OCI-LY7 (cell line): Measurements from ENCODE around the gene DIP2C. TPM values are rescaled to one million over a fixed set of nuclear protein-coding genes. Genes with fewer than 3 reads are reported as not detected.

Experiments
- BruUV-seq: library from RNA; stranded (reverse); fragments of 400-500 nt; replicated peaks from 2 replicates; lab custom pipeline; 2021; lab: Mats Ljungman, UMichigan
- CTCF ChIA-PET: fragments of 300-600 bp; sonication (Branson Sonifier 250); formaldehyde crosslinking; loops from one replicate; lab custom pipeline; 2022; ENCODE audit warnings: antibody characterized with exemption; ENCODE audit not compliant: unreplicated experiment; lab: Charles Lee
- POLR2A ChIA-PET: fragments of 300-600 bp; sonication (Branson Sonifier 250); formaldehyde crosslinking; loops from one replicate; lab custom pipeline; 2022; ENCODE audit warnings: antibody characterized with exemption; lab: Charles Lee
- DNase-seq: peaks from one replicate; pipeline ENCODE4 v3.0.0-alpha.2; 2015; ENCODE audit warnings: low spot score
- H2AFZ ChIP-seq: fragments of 200-600 bp; sonication (generic), shearing (Covaris generic); 2 replicates; pipeline ENCODE4 v1.6.1; 2014; ENCODE audit warnings: mild to moderate bottlenecking, antibody characterized with exemption, low read length, moderate library complexity
- H3K27ac ChIP-seq: fragments of 200-600 bp; sonication (generic); 2 replicates; pipeline ENCODE4 v1.5.1; 2014; ENCODE audit warnings: mixed run types, low read depth, mild to moderate bottlenecking, moderate library complexity, low read length, inconsistent platforms; ENCODE audit not compliant: poor library complexity, severe bottlenecking
- H3K36me3 ChIP-seq: fragments of 200-600 bp; sonication (generic); 2 replicates; pipeline ENCODE4 v1.6.1; 2014; ENCODE audit warnings: mild to moderate bottlenecking, antibody characterized with exemption, low read length, moderate library complexity, mixed read lengths; ENCODE audit not compliant: insufficient read depth
- H3K4me1 ChIP-seq: fragments of 200-600 bp; sonication (generic); 2 replicates; pipeline ENCODE4 v1.5.1; 2014; ENCODE audit warnings: mild to moderate bottlenecking, low read length; ENCODE audit not compliant: insufficient read depth, poor library complexity, severe bottlenecking
- H3K4me2 ChIP-seq: fragments of 200-600 bp; sonication (generic); 2 replicates; pipeline ENCODE4 v1.6.1; 2014; ENCODE audit warnings: mild to moderate bottlenecking, low read length
- H3K4me3 ChIP-seq: fragments of 200-600 bp; sonication (generic); 2 replicates; pipeline ENCODE4 v1.5.1; 2014; ENCODE audit warnings: mild to moderate bottlenecking, low read depth, low read length; ENCODE audit not compliant: poor library complexity, severe bottlenecking
- H3K79me2 ChIP-seq: fragments of 200-600 bp; sonication (generic); 2 replicates; pipeline ENCODE4 v1.6.1; 2016; ENCODE audit warnings: low read depth, mild to moderate bottlenecking, low read length, moderate library complexity, mixed read lengths; ENCODE audit not compliant: insufficient read depth
- H3K9me2 ChIP-seq: fragments of 200-600 bp; sonication (generic); 2 replicates; pipeline ENCODE4 v1.6.1; 2016; ENCODE audit warnings: mild to moderate bottlenecking, low read length, mixed read lengths; ENCODE audit not compliant: insufficient read depth
- H3K9me3 ChIP-seq: fragments of 200-600 bp; sonication (generic); 2 replicates; pipeline ENCODE4 v1.6.1; 2014; ENCODE audit warnings: mild to moderate bottlenecking, mixed run types, low read length, mixed read lengths
- H4K20me1 ChIP-seq: fragments of 200-600 bp; sonication (generic); 2 replicates; pipeline ENCODE4 v1.6.1; 2014; ENCODE audit warnings: mild to moderate bottlenecking, antibody characterized with exemption, low read length, moderate library complexity, mixed read lengths; ENCODE audit not compliant: insufficient read depth
- EZH2phosphoT487 ChIP-seq: fragments of 200-600 bp; sonication (generic); IDR thresholded peaks from 2 replicates; pipeline ENCODE4 v1.6.1; 2018; ENCODE audit warnings: low read depth, borderline replicate concordance, mild to moderate bottlenecking, mixed run types, antibody characterized with exemption, low read length, moderate library complexity, mixed read lengths
- intact Hi-C: fragments of 100-400 bp; cut with micrococcal nuclease; formaldehyde crosslinking; loops from one replicate; pipeline ENCODE4 v1.10.0; 2022; ENCODE audit not compliant: unreplicated experiment
- total RNA-seq, 2 experiments: library from RNA; depleted of rRNA in 1 of 2; stranded (reverse); fragments of >200 nt in 1 of 2; shearing (Covaris generic) in 1 of 2; gene quantifications; 2 replicates each; pipeline ENCODE4 v1.2.3, GENCODE V29; 2014 to 2022
- TF ChIP-seq, protein P1 (sequence below): fragments of 200-600 bp; sonication (generic); conservative IDR thresholded peaks from 2 replicates; pipeline ENCODE4 v1.5.1; 2014; ENCODE audit warnings: mild to moderate bottlenecking, antibody characterized with exemption, low read length, moderate library complexity, mixed read lengths

The DIP2C gene
- total RNA-seq, 2 experiments from 2014 or later = 10.9 to 29.5 TPM

GRCh38 chr10:361203-362081, 328.0 kb downstream of the DIP2C start:
- peaks cover 89% of the 10 kb centered on the region for H3K36me3 ChIP-seq
- POLR2A ChIA-PET = interaction anchor here (0.7 kb wide), 1 partner anchor 9 kb away, joined by 3 read pairs; no protein-coding TSS in a partner anchor
- BruUV-seq = no TSS peak

DNA sequence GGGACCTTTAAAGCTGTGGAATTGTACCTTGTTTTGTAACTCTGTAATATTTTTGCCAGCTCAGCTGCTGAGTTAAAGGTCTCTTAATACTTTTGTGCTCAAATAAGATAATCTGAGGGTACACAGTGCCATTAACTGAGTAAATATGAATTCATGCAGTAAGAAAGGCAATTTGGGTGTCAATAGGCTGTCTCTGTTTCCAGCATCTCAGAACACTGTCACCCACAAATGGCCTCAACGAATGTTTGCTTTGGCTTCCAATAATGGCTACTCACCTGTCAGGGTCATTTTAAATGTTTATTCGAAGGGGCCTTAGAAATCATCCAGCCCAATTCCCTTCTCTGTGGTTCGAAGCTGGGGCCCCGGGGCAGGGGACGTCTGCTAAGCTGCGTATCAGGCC, 328.8 kb downstream of the DIP2C start:
- Histone ChIP-seq H3K4me2 (no peak overlapping the region), H3K9me2 (no peaks in the 10 kb centered on the region), H3K36me3 (peaks cover 92% of the 10 kb centered on the region), H3K4me1 (peaks cover 5% of the 10 kb centered on the region), H3K79me2 (no peaks in the 10 kb centered on the region), H3K9me3 (no peaks in the 10 kb centered on the region), H3K27ac (no peak overlapping the region), H2AFZ (no peak overlapping the region), H4K20me1 (no peaks in the 10 kb centered on the region), H3K4me3 (no peak overlapping the region)
- ChIA-PET CTCF (no interaction called here), POLR2A (interaction anchor here (0.7 kb wide), 1 partner anchor 10 kb away, joined by 3 read pairs; no protein-coding TSS in a partner anchor)
- no peak for DNase-seq
- intact Hi-C loops = no loop called here
- BruUV-seq = no TSS peak
- TF ChIP-seq, protein P1, sequence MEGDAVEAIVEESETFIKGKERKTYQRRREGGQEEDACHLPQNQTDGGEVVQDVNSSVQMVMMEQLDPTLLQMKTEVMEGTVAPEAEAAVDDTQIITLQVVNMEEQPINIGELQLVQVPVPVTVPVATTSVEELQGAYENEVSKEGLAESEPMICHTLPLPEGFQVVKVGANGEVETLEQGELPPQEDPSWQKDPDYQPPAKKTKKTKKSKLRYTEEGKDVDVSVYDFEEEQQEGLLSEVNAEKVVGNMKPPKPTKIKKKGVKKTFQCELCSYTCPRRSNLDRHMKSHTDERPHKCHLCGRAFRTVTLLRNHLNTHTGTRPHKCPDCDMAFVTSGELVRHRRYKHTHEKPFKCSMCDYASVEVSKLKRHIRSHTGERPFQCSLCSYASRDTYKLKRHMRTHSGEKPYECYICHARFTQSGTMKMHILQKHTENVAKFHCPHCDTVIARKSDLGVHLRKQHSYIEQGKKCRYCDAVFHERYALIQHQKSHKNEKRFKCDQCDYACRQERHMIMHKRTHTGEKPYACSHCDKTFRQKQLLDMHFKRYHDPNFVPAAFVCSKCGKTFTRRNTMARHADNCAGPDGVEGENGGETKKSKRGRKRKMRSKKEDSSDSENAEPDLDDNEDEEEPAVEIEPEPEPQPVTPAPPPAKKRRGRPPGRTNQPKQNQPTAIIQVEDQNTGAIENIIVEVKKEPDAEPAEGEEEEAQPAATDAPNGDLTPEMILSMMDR = no peak
- no peak for TF ChIP-seq EZH2phosphoT487

More at GRCh38 chr10:361203-362081, 328.0 kb downstream of the DIP2C start:
- H3K4me2 ChIP-seq = no peak overlapping the region
- H3K27ac ChIP-seq = no peak overlapping the region
- H2AFZ ChIP-seq = no peak overlapping the region
- intact Hi-C loops = no loop called here
- no peaks in the 10 kb centered on the region for H4K20me1 ChIP-seq
- CTCF ChIA-PET = interaction anchor here (0.6 kb wide), 1 partner anchor 8 kb away, joined by 3 read pairs; no protein-coding TSS in a partner anchor
- H3K4me3 ChIP-seq = no peak overlapping the region
- H3K9me2 ChIP-seq = no peaks in the 10 kb centered on the region
- H3K9me3 ChIP-seq = no peaks in the 10 kb centered on the region
- TF ChIP-seq, protein P1 = no peak
- no peak for TF ChIP-seq EZH2phosphoT487
- H3K4me1 ChIP-seq = peaks cover 13% of the 10 kb centered on the region
- no peaks in the 10 kb centered on the region for H3K79me2 ChIP-seq
- no peak for DNase-seq

DNA sequence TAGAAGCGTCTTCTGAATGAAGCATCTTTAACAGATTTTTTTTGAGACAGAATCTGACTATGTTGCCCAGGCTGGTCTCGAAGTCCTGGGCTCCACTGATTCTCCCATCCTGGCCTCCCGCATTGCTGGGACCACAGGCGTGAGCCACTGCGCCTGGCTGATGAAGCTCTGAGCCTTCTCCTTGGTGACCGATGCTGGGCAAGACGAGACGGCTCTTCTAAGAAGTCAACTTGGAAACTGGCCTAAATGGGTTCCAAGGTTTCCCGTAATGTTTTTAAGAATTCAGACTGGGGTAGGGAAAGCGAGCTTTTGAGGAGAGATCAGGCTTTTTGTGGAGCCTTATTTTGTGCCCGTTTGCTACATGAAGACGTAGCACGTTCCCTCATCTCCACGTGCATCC, 329.7 kb downstream of the DIP2C start:
- no peaks in the 10 kb centered on the region for H3K79me2 ChIP-seq
- H4K20me1 ChIP-seq = no peaks in the 10 kb centered on the region
- no peak overlapping the region for H2AFZ ChIP-seq
- H3K9me3 ChIP-seq = no peaks in the 10 kb centered on the region
- no peaks in the 10 kb centered on the region for H3K9me2 ChIP-seq
- ChIA-PET CTCF (no interaction called here), POLR2A (interaction anchor here (0.5 to 0.6 kb wide), 2 partner anchors 19 to 451 kb away, joined by 3 read pairs; no protein-coding TSS in a partner anchor)
- H3K4me1 ChIP-seq = no peaks in the 10 kb centered on the region
- H3K4me3 ChIP-seq = no peak overlapping the region
- BruUV-seq = no TSS peak
- DNase-seq = no peak
- H3K27ac ChIP-seq = no peak overlapping the region
- no peak overlapping the region for H3K4me2 ChIP-seq
- H3K36me3 ChIP-seq = peaks cover 92% of the 10 kb centered on the region
- TF ChIP-seq, protein P1 = no peak
- TF ChIP-seq EZH2phosphoT487 = no peak
- intact Hi-C loops = no loop called here
